ENCODE measurements around the gene ZDHHC24.
"Not testable (repeated sequence)": the region's sequence is repeated elsewhere in the genome, so short reads cannot be mapped to it uniquely, and the experiment has no call there.

The ZDHHC24 gene

GRCh38 chr11:66543263-66544107 lies 2.4 kb downstream of the ZDHHC24 start:
- DNase-seq, result no peak

DNA sequence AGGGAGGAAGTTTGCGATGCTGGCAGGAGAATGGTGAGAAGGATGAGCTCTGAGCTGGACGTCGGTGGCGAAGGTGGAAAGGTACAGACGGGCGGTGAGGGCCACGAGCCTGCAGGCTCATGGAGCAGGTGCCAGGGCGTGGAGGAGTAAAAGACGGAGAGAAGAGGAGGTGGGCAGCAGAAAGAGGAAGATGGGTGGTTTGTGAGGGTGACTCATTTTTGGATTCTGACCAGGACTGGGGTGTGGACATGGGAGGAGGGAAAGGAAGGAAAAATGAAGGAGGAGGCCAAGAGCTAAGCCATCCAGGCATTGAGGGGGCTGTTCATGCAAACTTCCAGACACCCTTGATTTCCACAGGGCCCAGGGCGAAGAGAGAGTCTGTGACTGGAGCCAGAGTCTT lies 3.5 kb downstream of the ZDHHC24 start:
- DNase-seq, result no peak

GRCh38 chr11:66541892-66542291 lies 4.0 kb downstream of the ZDHHC24 start:
- DNase-seq, result no peak

GRCh38 chr11:66540598-66540997 lies 5.2 kb downstream of the ZDHHC24 start:
- DNase-seq, result not testable (repeated sequence)

DNA sequence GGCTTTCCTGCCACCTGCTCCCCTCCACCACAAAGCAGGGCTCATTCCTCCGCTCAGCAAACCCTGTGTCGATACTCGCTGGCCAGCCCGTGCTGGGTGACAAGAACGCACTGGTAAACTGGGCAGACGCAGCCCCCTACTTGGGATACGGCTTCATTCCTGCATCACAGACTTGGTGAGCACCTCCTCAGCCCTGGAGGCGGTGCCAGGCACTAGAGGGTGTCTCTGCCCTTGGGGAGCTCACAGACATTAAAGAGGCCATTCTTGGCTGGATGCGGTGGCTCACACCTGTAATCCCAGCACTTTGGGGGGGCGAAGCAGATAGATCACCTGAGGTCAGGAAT lies 6.0 kb downstream of the ZDHHC24 start:
- no peak for DNase-seq

- no peak for DNase-seq
Measured at GRCh38 chr11:66539170-66539869, 6.5 kb downstream of the ZDHHC24 start.

DNA sequence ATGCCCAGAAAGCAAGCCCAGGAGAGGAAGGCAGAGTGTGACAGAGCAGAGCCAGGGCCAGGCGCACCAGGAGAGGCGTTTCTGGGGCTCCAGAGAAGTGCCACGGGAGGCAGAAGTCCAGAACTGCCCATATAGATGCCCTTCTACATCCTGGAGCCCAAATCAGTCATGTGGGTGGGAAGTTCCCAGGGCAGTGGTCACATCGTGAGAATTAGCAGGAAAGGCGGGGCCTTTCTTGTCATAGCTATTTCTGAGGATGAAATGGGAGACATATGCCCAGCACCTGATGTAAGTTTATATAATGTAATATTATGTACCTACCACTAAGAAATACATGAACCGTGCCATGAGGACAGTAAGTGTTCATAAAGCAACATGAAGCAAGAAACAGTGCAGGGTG lies 13.1 kb downstream of the ZDHHC24 start:
- DNase-seq, result no peak

- no peak for DNase-seq
Measured at GRCh38 chr11:66531841-66532240, 14.0 kb downstream of the ZDHHC24 start.

- DNase-seq, result no peak
Measured at GRCh38 chr11:66530927-66531709, 14.7 kb downstream of the ZDHHC24 start.

DNA sequence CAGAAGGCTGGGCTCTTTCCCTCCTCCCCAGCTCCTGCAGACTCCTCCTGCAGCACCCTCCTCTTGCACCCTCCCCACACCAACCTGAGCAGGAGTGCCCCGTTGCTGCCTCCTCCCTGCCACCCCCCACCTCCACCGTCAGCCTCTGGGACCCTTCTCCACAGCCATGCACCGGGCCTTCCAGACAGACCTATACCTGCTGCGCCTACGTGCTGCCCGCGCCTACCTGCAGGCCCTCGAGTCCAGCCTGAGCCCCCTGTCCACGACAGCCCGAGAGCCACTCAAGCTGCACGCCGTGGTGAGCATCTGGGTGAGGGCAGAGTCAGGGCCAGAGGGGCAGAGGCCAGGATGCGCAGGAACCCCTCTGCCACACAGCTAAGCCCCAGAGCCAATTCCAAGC lies 16.2 kb downstream of the ZDHHC24 start:
- DNase-seq, result no peak

GRCh38 chr11:66529069-66529468 lies 16.8 kb downstream of the ZDHHC24 start:
- no peak for DNase-seq

GRCh38 chr11:66524304-66525040 lies 21.4 kb downstream of the ZDHHC24 start:
- no peak for DNase-seq

GRCh38 chr11:66523611-66524010 lies 22.2 kb downstream of the ZDHHC24 start:
- DNase-seq, result no peak

DNA sequence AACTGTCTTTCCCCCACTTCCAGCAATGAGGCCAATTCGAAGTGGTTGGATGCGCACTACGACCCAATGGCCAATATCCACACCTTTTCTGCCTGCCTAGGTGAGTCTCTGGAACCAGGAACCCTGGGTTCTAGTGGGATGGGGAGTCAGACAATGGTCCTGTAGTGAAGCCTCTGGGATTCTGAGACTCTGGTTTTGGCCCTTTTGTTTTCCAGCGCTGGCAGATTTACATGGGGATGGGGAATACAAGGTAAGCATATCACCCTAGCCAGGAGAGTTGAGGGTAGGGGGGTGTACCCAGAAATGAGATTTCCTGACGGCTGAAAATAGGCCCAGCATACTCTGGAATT lies 34.9 kb downstream of the ZDHHC24 start:
- DNase-seq, result no peak

DNA sequence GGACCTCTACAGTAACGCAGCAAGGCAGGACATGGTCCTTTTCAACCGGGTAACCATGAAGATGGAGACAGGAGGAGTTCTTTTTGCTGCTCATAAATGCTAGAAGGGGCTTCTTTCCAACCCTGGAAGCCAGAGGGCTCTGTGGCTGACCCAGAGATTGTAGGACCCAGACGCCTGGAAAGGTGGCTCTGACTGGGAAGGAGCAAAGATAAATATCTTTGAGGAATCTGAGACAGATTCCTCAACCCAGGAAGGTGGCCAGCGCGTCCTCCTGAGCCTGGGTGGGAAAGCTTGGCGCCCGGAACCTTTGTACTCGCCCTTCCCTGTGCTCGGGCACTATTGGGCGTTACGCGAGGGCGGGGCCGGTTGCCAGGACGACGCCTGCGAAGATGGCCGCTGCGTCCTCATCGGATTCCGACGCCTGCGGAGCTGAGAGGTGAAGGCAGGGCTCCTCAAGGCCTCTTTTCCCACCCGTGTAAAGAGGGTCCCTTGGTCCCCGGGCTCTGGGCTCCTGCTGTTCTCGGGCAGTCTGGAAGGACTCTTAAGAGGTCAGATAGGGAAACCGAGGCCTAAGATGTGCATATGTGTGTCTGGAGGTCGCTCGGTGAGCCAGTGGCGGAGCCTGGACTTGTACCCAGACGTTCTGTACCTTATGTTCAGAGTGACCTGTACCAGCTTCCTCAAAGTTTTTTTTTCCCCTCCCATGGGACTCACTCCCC lies 35.4 kb downstream of the ZDHHC24 start, which contains the start of gene BBS1:
BBS1 (plus strand) TSS at position 365 of the 719 bp plus-strand sequence; CDS start at position 390, 25 bp downstream.
- DNase-seq, result no peak

GRCh38 chr11:66509131-66509561 lies 36.7 kb downstream of the ZDHHC24 start:
- no peak for DNase-seq

- no peak for DNase-seq
Measured at GRCh38 chr11:66505276-66505816, 40.5 kb downstream of the ZDHHC24 start.

GRCh38 chr11:66498506-66498905 lies 47.3 kb downstream of the ZDHHC24 start:
- DNase-seq, result no peak

- no peak for DNase-seq
Measured at GRCh38 chr11:66497206-66497605, 48.6 kb downstream of the ZDHHC24 start.

DNA sequence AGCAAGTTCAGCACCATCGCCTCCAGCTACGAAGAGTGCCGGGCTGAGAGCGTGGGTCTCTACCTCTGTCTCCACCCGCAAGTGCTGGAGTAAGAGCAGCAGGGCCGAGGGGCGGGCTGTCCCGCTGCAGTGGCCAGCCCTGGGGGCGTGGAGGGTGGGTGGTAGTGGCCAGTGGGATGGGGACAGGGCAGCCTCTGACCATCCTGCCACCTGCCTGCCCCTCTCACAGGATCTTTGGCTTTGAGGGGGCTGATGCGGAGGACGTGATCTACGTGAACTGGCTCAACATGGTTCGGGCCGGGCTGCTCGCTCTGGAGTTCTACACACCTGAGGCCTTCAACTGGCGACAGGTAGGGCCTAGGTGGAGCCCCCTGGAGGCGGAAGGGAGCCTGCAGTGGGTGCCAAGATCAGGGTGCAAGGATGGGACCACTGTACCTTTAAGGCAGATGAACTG lies 50.4 kb downstream of the ZDHHC24 start:
- no peak for DNase-seq

GRCh38 chr11:66494935-66495334 lies 50.9 kb downstream of the ZDHHC24 start:
- no peak for DNase-seq

- DNase-seq, result no peak
Measured at GRCh38 chr11:66494458-66494857, 51.4 kb downstream of the ZDHHC24 start.
